ENCODE data around the gene RPS10. TPM values are rescaled to one million over a fixed set of nuclear protein-coding genes. Genes with fewer than 3 reads are reported as not detected.

The RPS10 gene
- total RNA-seq, 1 experiment from 2014 or later: 1,644 TPM

DNA sequence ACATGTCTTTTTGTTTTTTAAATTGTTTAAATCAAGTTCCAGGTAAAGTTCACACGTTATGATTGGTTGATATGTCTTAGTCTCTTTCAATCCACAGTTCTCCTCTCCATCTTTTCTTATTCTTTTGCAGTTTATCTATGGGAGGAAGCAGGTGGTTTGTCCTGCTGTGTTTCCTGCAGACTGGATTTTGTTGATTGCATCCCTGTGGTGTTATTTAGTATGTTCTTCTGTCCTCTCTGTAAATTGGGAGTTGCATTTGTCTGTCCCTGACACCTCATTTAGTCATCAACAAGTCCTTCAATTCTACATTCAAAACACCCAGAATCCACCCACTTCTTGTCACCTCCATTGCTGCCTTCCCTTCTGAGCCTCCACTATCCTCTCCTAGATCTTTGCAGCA, 48.1 kb upstream of the RPS10 start:
- Mint-ChIP-seq H3K27ac (ENCODE audit: low read depth, unreplicated experiment) (no peak overlapping the region), H3K4me1 (ENCODE audit: insufficient read depth, unreplicated experiment) (no peaks in the 10 kb centered on the region), H3K36me3 (ENCODE audit: insufficient read depth, unreplicated experiment) (no peaks in the 10 kb centered on the region), H3K27me3 (ENCODE audit: insufficient read depth, unreplicated experiment) (no peaks in the 10 kb centered on the region), H3K9me3 (ENCODE audit: unreplicated experiment) (peaks cover 16% of the 10 kb centered on the region), H3K4me3 (ENCODE audit: unreplicated experiment) (no peak overlapping the region)
- no TSS peak for BruUV-seq (replicated peaks)
- POLR2A ChIA-PET: no interaction called here
- no peak for DNase-seq (ENCODE audit: unreplicated experiment)
- CTCF ChIA-PET: interaction anchor here (0.7 to 1.2 kb wide), 2 partner anchors 16 to 707 kb away, joined by 4 to 5 read pairs; no protein-coding TSS in a partner anchor
- TF ChIP-seq, protein P1, sequence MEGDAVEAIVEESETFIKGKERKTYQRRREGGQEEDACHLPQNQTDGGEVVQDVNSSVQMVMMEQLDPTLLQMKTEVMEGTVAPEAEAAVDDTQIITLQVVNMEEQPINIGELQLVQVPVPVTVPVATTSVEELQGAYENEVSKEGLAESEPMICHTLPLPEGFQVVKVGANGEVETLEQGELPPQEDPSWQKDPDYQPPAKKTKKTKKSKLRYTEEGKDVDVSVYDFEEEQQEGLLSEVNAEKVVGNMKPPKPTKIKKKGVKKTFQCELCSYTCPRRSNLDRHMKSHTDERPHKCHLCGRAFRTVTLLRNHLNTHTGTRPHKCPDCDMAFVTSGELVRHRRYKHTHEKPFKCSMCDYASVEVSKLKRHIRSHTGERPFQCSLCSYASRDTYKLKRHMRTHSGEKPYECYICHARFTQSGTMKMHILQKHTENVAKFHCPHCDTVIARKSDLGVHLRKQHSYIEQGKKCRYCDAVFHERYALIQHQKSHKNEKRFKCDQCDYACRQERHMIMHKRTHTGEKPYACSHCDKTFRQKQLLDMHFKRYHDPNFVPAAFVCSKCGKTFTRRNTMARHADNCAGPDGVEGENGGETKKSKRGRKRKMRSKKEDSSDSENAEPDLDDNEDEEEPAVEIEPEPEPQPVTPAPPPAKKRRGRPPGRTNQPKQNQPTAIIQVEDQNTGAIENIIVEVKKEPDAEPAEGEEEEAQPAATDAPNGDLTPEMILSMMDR (IDR thresholded peaks at IDR 0.05; ENCODE audit: unreplicated experiment): no peak
- intact Hi-C loops (cut with micrococcal nuclease): no loop called here

DNA sequence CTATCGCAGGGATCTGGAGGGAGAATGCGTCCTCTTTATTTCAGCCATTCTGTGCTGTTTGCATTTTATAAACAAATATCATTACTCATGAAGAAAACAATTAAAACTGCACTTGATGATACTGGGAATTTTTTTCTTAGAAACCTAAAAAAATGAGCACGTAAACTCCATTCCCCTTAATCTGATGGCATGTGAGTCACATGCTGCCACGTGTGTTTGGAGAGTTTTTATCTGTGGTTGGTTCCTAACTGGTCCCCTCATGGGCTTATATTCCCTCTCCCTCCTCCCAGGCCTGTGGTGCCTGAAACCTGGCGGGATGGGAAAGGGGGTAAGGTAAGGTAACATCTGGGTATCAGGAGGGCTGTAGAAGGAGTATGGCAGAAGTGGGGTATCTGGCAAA, 46.6 kb upstream of the RPS10 start:
- peaks cover 16% of the 10 kb centered on the region for H3K9me3 Mint-ChIP-seq (ENCODE audit: unreplicated experiment)
- no peak for DNase-seq (ENCODE audit: unreplicated experiment)
- H3K27ac Mint-ChIP-seq (ENCODE audit: low read depth, unreplicated experiment): no peak overlapping the region
- no peak overlapping the region for H3K4me3 Mint-ChIP-seq (ENCODE audit: unreplicated experiment)
- CTCF ChIA-PET: no interaction called here
- no peaks in the 10 kb centered on the region for H3K4me1 Mint-ChIP-seq (ENCODE audit: insufficient read depth, unreplicated experiment)
- BruUV-seq (replicated peaks): no TSS peak
- H3K36me3 Mint-ChIP-seq (ENCODE audit: insufficient read depth, unreplicated experiment): no peaks in the 10 kb centered on the region
- H3K27me3 Mint-ChIP-seq (ENCODE audit: insufficient read depth, unreplicated experiment): no peaks in the 10 kb centered on the region
- POLR2A ChIA-PET: no interaction called here
- TF ChIP-seq, protein P1 (IDR thresholded peaks at IDR 0.05; ENCODE audit: unreplicated experiment): no peak
- intact Hi-C loops (cut with micrococcal nuclease): no loop called here

DNA sequence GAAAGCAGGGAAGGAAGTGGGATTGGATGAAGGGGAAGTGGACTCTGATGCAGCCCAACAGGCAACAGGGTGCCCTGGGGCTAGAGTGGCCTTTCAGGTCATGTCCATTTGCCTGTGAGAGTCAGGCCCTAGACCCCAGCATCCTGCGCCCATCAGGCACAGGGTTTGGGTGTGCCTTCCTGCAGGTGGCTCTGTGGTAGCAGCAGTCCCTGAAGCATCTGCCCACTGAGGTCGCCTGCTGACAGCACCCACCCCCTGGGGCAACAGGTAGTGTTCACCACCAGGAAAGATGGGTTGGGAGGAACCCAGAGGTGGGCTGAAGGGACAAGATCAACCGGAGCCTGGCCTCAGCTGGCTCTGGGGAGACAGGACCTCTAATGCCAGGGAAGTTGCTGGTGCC, 43.6 kb upstream of the RPS10 start:
- BruUV-seq (replicated peaks): no TSS peak
- no peak overlapping the region for H3K4me3 Mint-ChIP-seq (ENCODE audit: unreplicated experiment)
- peaks cover 8% of the 10 kb centered on the region for H3K9me3 Mint-ChIP-seq (ENCODE audit: unreplicated experiment)
- H3K27ac Mint-ChIP-seq (ENCODE audit: low read depth, unreplicated experiment): no peak overlapping the region
- TF ChIP-seq, protein P1 (IDR thresholded peaks at IDR 0.05; ENCODE audit: unreplicated experiment): no peak
- CTCF ChIA-PET: no interaction called here
- intact Hi-C loops (cut with micrococcal nuclease): no loop called here
- H3K36me3 Mint-ChIP-seq (ENCODE audit: insufficient read depth, unreplicated experiment): no peaks in the 10 kb centered on the region
- POLR2A ChIA-PET: no interaction called here
- no peak for DNase-seq (ENCODE audit: unreplicated experiment)
- H3K27me3 Mint-ChIP-seq (ENCODE audit: insufficient read depth, unreplicated experiment): no peaks in the 10 kb centered on the region
- no peaks in the 10 kb centered on the region for H3K4me1 Mint-ChIP-seq (ENCODE audit: insufficient read depth, unreplicated experiment)

DNA sequence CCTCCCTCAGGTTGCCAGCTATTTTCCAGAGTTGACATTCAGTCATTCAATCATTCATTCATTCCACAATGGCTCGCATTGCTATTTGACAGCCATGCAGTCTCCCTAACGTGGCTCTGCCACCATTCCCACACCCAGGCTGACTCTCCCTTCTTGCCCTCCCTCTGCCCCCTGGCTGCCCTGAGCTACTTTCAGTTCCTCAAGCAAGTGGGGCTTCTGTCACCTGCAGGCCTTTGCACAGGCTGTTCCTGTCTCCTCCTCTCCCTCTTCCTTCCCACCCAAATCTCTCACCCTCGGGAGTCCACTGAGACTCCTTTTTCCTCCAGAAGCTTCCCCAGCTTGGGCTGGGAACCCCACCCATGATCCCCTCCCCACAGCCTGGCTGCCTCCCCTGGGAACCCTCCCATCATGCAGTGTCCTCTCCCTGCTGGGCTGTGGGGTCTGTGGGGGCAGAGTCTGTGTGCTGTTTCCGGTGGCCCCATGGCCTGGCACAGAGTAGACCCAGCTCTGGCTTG, 42.6 kb upstream of the RPS10 start:
- no peak for DNase-seq (ENCODE audit: unreplicated experiment)
- ChIA-PET POLR2A (interaction anchor here (0.7 kb wide), 1 partner anchor 621 kb away, joined by 3 read pairs; no protein-coding TSS in a partner anchor), CTCF (interaction anchor here (0.6 to 1.8 kb wide), 3 partner anchors 9 to 697 kb away, joined by 3 to 7 read pairs (median 3); no protein-coding TSS in a partner anchor)
- no peaks in the 10 kb centered on the region for H3K27me3 Mint-ChIP-seq (ENCODE audit: insufficient read depth, unreplicated experiment)
- TF ChIP-seq, protein P1 (IDR thresholded peaks at IDR 0.05; ENCODE audit: unreplicated experiment): no peak
- no peak overlapping the region for H3K27ac Mint-ChIP-seq (ENCODE audit: low read depth, unreplicated experiment)
- BruUV-seq (replicated peaks): no TSS peak
- intact Hi-C loops (cut with micrococcal nuclease): no loop called here
- no peaks in the 10 kb centered on the region for H3K9me3 Mint-ChIP-seq (ENCODE audit: unreplicated experiment)
- H3K4me1 Mint-ChIP-seq (ENCODE audit: insufficient read depth, unreplicated experiment): no peaks in the 10 kb centered on the region
- no peak overlapping the region for H3K4me3 Mint-ChIP-seq (ENCODE audit: unreplicated experiment)
- H3K36me3 Mint-ChIP-seq (ENCODE audit: insufficient read depth, unreplicated experiment): no peaks in the 10 kb centered on the region
